GM23338 (cell line): ENCODE measurements around the gene GAPDH. TPM values are rescaled to one million over a fixed set of nuclear protein-coding genes. Genes with fewer than 3 reads are reported as not detected.

Experiments
- ATAC-seq: fragments of 200-7000 bp; cut with Tn5 transposase; 3 replicates; pipeline ENCODE4 v1.9.1; 2020
- DNase-seq: peaks from one replicate; pipeline ENCODE4 v3.0.0-alpha.2; 2015; ENCODE audit warnings: low spot score
- H2AFZ ChIP-seq: fragments of 200-600 bp; sonication (generic); 2 replicates; pipeline ENCODE4 v1.8.0; 2016; ENCODE audit warnings: antibody characterized with exemption, mild to moderate bottlenecking, moderate library complexity
- H3F3A ChIP-seq: fragments of 200-600 bp; sonication (generic); replicated peaks from 2 replicates; pipeline ENCODE4 v1.8.0; 2017; ENCODE audit warnings: antibody characterized with exemption, mixed run types, low read depth
- H3K27ac ChIP-seq: fragments of 200-600 bp; sonication (generic); 2 replicates; pipeline ENCODE4 v1.6.1; 2016; ENCODE audit warnings: low read depth
- H3K27me3 ChIP-seq: fragments of 200-600 bp; sonication (generic); 2 replicates; pipeline ENCODE4 v1.8.0; 2016; ENCODE audit warnings: mild to moderate bottlenecking, mixed run types, moderate library complexity; ENCODE audit not compliant: insufficient read depth
- H3K36me3 ChIP-seq: fragments of 200-600 bp; sonication (generic); 2 replicates; pipeline ENCODE4 v1.8.0; 2016; ENCODE audit warnings: mild to moderate bottlenecking; ENCODE audit not compliant: insufficient read depth
- H3K4me1 ChIP-seq: fragments of 200-600 bp; sonication (generic); 2 replicates; pipeline ENCODE4 v1.8.0; 2016; ENCODE audit warnings: mild to moderate bottlenecking, moderate library complexity; ENCODE audit not compliant: insufficient read depth
- H3K4me2 ChIP-seq: fragments of 200-600 bp; sonication (generic); 2 replicates; pipeline ENCODE4 v1.7.1; 2017; ENCODE audit warnings: mixed run types
- H3K4me3 ChIP-seq: fragments of 200-600 bp; sonication (generic); 2 replicates; pipeline ENCODE4 v1.6.1; 2016; ENCODE audit warnings: mixed run types
- H3K79me2 ChIP-seq: fragments of 200-600 bp; sonication (generic); replicated peaks from 2 replicates; pipeline ENCODE4 v1.8.0; 2017; ENCODE audit warnings: mild to moderate bottlenecking; ENCODE audit not compliant: insufficient read depth
- H3K9me2 ChIP-seq: fragments of 200-600 bp; sonication (generic); 2 replicates; pipeline ENCODE4 v1.8.0; 2017; ENCODE audit not compliant: insufficient read depth
- H4K20me1 ChIP-seq: fragments of 200-600 bp; sonication (generic); replicated peaks from 2 replicates; pipeline ENCODE4 v1.8.0; 2017; ENCODE audit warnings: mild to moderate bottlenecking; ENCODE audit not compliant: insufficient read depth
- H3K27ac Mint-ChIP-seq: 2 replicates; pipeline ENCODE4 v1.8.0; 2020; ENCODE audit warnings: inconsistent platforms, mild to moderate bottlenecking, moderate library complexity, mixed read lengths
- H3K27me3 Mint-ChIP-seq: 3 replicates; pipeline ENCODE4 v1.8.0; 2022; ENCODE audit warnings: low read depth, mild to moderate bottlenecking, moderate library complexity, mixed read lengths, inconsistent platforms; ENCODE audit not compliant: insufficient read depth, poor library complexity
- H3K36me3 Mint-ChIP-seq: 3 replicates; pipeline ENCODE4 v1.8.0; 2021; ENCODE audit warnings: low read depth, mild to moderate bottlenecking, inconsistent platforms, moderate library complexity, mixed read lengths
- H3K4me1 Mint-ChIP-seq: 3 replicates; pipeline ENCODE4 v1.8.0; 2020; ENCODE audit warnings: mild to moderate bottlenecking, inconsistent platforms, mixed read lengths
- H3K4me3 Mint-ChIP-seq: 3 replicates; pipeline ENCODE4 v1.8.0; 2021; ENCODE audit warnings: moderate library complexity, mild to moderate bottlenecking, inconsistent platforms, mixed read lengths
- H3K9me3 Mint-ChIP-seq: 3 replicates; pipeline ENCODE4 v1.8.0; 2020; ENCODE audit warnings: moderate library complexity, mild to moderate bottlenecking, inconsistent platforms, mixed read lengths
- polyA plus RNA-seq: library from polyadenylated mRNA; unstranded; fragments of >200 nt; fragmentation: Nextera tagmentation; extraction: Ambion mirVana; gene quantifications from 2 replicates; pipeline ENCODE4 v1.2.1, GENCODE V29; 2016
- total RNA-seq: library from RNA; depleted of rRNA; stranded (reverse); fragments of >200 nt; shearing (Covaris generic); gene quantifications from 2 replicates; pipeline ENCODE4 v1.2.3, GENCODE V29; 2014
- TF ChIP-seq, protein P1 (sequence below): fragments of 250-450 bp; sonication (Bioruptor Pico); IDR thresholded peaks from 2 replicates; pipeline ENCODE4 v1.5.0; 2020; ENCODE audit warnings: mild to moderate bottlenecking, moderate library complexity

Gene GAPDH
- total and polyA plus RNA-seq, 2 experiments from 2014 or later = 5,853 to 6,219 TPM

GRCh38 chr12:6526766-6527525 is 7.4 kb upstream of the GAPDH start (continued):
- TF ChIP-seq, protein P1, sequence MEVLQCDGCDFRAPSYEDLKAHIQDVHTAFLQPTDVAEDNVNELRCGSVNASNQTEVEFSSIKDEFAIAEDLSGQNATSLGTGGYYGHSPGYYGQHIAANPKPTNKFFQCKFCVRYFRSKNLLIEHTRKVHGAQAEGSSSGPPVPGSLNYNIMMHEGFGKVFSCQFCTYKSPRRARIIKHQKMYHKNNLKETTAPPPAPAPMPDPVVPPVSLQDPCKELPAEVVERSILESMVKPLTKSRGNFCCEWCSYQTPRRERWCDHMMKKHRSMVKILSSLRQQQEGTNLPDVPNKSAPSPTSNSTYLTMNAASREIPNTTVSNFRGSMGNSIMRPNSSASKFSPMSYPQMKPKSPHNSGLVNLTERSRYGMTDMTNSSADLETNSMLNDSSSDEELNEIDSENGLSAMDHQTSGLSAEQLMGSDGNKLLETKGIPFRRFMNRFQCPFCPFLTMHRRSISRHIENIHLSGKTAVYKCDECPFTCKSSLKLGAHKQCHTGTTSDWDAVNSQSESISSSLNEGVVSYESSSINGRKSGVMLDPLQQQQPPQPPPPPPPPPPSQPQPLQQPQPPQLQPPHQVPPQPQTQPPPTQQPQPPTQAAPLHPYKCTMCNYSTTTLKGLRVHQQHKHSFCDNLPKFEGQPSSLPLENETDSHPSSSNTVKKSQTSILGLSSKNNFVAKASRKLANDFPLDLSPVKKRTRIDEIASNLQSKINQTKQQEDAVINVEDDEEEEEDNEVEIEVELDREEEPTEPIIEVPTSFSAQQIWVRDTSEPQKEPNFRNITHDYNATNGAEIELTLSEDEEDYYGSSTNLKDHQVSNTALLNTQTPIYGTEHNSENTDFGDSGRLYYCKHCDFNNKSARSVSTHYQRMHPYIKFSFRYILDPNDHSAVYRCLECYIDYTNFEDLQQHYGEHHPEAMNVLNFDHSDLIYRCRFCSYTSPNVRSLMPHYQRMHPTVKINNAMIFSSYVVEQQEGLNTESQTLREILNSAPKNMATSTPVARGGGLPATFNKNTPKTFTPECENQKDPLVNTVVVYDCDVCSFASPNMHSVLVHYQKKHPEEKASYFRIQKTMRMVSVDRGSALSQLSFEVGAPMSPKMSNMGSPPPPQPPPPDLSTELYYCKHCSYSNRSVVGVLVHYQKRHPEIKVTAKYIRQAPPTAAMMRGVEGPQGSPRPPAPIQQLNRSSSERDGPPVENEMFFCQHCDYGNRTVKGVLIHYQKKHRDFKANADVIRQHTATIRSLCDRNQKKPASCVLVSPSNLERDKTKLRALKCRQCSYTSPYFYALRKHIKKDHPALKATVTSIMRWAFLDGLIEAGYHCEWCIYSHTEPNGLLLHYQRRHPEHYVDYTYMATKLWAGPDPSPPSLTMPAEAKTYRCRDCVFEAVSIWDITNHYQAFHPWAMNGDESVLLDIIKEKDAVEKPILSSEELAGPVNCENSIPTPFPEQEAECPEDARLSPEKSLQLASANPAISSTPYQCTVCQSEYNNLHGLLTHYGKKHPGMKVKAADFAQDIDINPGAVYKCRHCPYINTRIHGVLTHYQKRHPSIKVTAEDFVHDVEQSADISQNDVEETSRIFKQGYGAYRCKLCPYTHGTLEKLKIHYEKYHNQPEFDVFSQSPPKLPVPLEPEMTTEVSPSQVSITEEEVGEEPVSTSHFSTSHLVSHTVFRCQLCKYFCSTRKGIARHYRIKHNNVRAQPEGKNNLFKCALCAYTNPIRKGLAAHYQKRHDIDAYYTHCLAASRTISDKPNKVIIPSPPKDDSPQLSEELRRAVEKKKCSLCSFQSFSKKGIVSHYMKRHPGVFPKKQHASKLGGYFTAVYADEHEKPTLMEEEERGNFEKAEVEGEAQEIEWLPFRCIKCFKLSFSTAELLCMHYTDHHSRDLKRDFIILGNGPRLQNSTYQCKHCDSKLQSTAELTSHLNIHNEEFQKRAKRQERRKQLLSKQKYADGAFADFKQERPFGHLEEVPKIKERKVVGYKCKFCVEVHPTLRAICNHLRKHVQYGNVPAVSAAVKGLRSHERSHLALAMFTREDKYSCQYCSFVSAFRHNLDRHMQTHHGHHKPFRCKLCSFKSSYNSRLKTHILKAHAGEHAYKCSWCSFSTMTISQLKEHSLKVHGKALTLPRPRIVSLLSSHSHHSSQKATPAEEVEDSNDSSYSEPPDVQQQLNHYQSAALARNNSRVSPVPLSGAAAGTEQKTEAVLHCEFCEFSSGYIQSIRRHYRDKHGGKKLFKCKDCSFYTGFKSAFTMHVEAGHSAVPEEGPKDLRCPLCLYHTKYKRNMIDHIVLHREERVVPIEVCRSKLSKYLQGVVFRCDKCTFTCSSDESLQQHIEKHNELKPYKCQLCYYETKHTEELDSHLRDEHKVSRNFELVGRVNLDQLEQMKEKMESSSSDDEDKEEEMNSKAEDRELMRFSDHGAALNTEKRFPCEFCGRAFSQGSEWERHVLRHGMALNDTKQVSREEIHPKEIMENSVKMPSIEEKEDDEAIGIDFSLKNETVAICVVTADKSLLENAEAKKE = no peak

- H4K20me1 ChIP-seq = peaks cover 6% of the 10 kb centered on the region
- Mint-ChIP-seq H3K36me3 (peaks cover 99% of the 10 kb centered on the region), H3K27me3 (peaks cover 8% of the 10 kb centered on the region), H3K9me3 (no peaks in the 10 kb centered on the region), H3K4me1 (peaks cover 23% of the 10 kb centered on the region), H3K27ac (no peak overlapping the region), H3K4me3 (no peak overlapping the region)
- H3K27ac ChIP-seq = 0 out of 2 replicates have a peak overlapping the region, but pooled peaks have one; percentile 26
- DNase-seq (no peak), ATAC-seq (no peak)
- H3K4me1 ChIP-seq = peaks cover 20% of the 10 kb centered on the region
- H2AFZ ChIP-seq = no peak overlapping the region
- H3K27me3 ChIP-seq = no peaks in the 10 kb centered on the region
- H3K4me2 ChIP-seq = no peak overlapping the region
- no peaks in the 10 kb centered on the region for H3K9me2 ChIP-seq
- 0 out of 2 replicates have a peak, but pooled peaks cover 3% of the 10 kb centered on the region for H3K79me2 ChIP-seq
- H3K36me3 ChIP-seq = peaks cover 82% of the 10 kb centered on the region
- TF ChIP-seq, protein P1 = no peak
- H3F3A ChIP-seq = peaks cover 45% of the 10 kb centered on the region
- no peak overlapping the region for H3K4me3 ChIP-seq
Observed at GRCh38 chr12:6527711-6528110, 6.6 kb upstream of the GAPDH start.
